ENCODE data around the gene SLC16A7. TPM values are rescaled to one million over a fixed set of nuclear protein-coding genes. Genes with fewer than 3 reads are reported as not detected.

SLC16A7 gene
- total RNA-seq, 1 donor from 2014 or later: 3.5 TPM

DNA sequence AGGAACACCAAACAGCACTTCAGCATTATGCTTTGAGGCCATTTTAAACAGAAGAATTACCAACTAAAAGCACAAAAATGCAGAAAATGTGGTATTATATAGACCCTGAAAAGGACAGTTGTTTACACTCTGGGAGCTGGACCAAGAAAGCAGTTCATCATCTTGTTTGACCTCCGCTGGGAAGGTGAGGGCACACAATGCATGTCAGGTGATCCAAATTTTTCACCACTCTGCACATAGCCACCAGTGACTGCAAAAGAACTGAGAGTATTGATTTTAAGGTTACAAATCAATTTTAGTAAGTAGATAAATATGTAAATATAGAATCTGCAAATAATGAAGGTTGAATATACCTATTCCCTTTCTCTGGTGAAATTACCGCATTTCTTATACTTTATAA, 119.6 kb downstream of the SLC16A7 start:
- H3K36me3 ChIP-seq (ENCODE audit: control insufficient read depth, insufficient read depth, low read length): no peaks in the 10 kb centered on the region
- no peaks in the 10 kb centered on the region for H3K27me3 ChIP-seq (ENCODE audit: control insufficient read depth, insufficient read depth, low read length)
- no peak for DNase-seq (ENCODE audit: low read depth)
- H3K4me3 ChIP-seq (ENCODE audit: low read depth, low read length): no peak overlapping the region
- TF ChIP-seq, protein P1, sequence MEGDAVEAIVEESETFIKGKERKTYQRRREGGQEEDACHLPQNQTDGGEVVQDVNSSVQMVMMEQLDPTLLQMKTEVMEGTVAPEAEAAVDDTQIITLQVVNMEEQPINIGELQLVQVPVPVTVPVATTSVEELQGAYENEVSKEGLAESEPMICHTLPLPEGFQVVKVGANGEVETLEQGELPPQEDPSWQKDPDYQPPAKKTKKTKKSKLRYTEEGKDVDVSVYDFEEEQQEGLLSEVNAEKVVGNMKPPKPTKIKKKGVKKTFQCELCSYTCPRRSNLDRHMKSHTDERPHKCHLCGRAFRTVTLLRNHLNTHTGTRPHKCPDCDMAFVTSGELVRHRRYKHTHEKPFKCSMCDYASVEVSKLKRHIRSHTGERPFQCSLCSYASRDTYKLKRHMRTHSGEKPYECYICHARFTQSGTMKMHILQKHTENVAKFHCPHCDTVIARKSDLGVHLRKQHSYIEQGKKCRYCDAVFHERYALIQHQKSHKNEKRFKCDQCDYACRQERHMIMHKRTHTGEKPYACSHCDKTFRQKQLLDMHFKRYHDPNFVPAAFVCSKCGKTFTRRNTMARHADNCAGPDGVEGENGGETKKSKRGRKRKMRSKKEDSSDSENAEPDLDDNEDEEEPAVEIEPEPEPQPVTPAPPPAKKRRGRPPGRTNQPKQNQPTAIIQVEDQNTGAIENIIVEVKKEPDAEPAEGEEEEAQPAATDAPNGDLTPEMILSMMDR (IDR thresholded peaks at IDR 0.05; ENCODE audit: insufficient read depth, low read length, poor library complexity, severe bottlenecking): no peak

DNA sequence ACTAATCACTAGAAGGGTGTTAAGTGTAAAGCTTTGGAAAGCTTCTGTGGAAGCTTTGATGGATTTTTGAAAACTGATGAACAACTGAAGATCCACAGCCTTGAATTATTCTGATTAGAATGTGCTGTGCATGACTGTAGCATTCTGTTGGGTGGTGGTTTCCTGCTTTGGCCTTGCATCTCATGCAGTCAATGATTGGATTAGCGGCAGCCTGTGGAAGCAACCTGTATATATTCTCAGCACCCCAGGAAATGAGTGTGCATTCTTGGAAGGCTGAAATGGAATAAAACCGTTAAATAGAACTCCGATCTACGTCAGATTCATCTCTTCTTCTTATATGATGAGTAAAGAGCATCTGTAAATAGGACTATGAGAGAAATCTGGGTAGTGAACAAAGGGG, 120.2 kb downstream of the SLC16A7 start:
- no peaks in the 10 kb centered on the region for H3K36me3 ChIP-seq (ENCODE audit: control insufficient read depth, insufficient read depth, low read length)
- no peak overlapping the region for H3K4me3 ChIP-seq (ENCODE audit: low read depth, low read length)
- no peak for DNase-seq (ENCODE audit: low read depth)
- TF ChIP-seq, protein P1 (IDR thresholded peaks at IDR 0.05; ENCODE audit: insufficient read depth, low read length, poor library complexity, severe bottlenecking): no peak
- H3K27me3 ChIP-seq (ENCODE audit: control insufficient read depth, insufficient read depth, low read length): no peaks in the 10 kb centered on the region

DNA sequence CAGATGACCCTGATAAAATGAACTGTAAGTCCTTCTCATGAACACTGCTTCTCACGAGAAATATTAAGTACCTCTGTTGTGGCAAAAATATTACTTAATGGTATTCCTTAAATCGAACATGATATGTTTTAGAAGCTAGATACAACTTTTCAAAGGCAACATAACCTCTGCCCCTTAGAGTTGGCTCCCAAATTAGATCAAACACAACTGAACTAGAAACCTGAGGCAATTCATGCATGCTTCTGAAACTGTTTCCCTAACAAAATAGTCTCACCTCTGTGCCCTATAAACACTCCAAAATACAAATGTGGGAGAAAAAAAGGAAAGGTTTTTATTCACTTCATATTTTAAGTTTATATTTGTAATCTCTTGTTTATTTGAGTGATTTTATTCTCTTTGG, 121.6 kb downstream of the SLC16A7 start:
- H3K4me3 ChIP-seq (ENCODE audit: low read depth, low read length): no peak overlapping the region
- H3K27me3 ChIP-seq (ENCODE audit: control insufficient read depth, insufficient read depth, low read length): no peaks in the 10 kb centered on the region
- no peak for DNase-seq (ENCODE audit: low read depth)
- no peaks in the 10 kb centered on the region for H3K36me3 ChIP-seq (ENCODE audit: control insufficient read depth, insufficient read depth, low read length)
- TF ChIP-seq, protein P1 (IDR thresholded peaks at IDR 0.05; ENCODE audit: insufficient read depth, low read length, poor library complexity, severe bottlenecking): no peak

DNA sequence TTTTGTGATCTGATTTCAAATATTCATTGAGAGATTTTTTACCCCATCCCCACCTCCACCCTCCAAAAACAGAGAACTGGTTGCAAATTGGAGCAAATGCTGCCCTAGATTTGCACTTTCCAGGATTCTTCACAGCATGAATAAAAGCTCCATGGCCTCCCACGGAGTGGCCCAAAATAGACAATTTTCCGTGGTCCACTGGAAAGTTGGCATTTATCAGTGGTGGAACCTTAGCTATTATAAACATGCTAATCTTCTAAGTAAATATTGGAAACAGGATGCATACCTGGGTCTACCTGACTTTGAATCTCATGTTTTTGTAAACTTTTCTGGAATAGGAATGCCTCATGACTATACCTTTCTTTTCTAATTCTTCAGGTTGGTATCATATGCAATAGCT, 123.9 kb downstream of the SLC16A7 start:
- no peak overlapping the region for H3K4me3 ChIP-seq (ENCODE audit: low read depth, low read length)
- TF ChIP-seq, protein P1 (IDR thresholded peaks at IDR 0.05; ENCODE audit: insufficient read depth, low read length, poor library complexity, severe bottlenecking): no peak
- no peak for DNase-seq (ENCODE audit: low read depth)
- H3K27me3 ChIP-seq (ENCODE audit: control insufficient read depth, insufficient read depth, low read length): no peaks in the 10 kb centered on the region
- no peaks in the 10 kb centered on the region for H3K36me3 ChIP-seq (ENCODE audit: control insufficient read depth, insufficient read depth, low read length)

DNA sequence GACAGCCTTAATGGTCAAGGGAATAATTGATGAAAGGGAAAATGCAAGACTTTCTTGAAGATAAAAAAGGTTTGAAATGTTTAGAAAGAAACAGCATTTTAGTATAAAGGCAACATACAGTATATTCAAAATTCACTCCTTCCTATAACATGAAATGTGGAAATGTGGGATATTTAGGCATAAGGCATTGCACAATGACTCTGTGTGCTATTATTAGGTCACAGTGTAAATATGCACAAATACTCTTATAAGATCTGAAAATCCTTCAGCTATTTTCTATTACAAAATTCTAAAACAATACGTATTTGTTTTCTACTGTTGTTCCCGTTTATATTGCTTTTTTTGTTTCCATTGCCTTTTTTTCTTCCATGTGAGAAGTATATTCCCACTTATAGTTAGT, 127.7 kb downstream of the SLC16A7 start:
- H3K4me3 ChIP-seq (ENCODE audit: low read depth, low read length): no peak overlapping the region

More for the DNA sequence above, 127.7 kb downstream of the SLC16A7 start:
- no peaks in the 10 kb centered on the region for H3K36me3 ChIP-seq (ENCODE audit: control insufficient read depth, insufficient read depth, low read length)
- DNase-seq (ENCODE audit: low read depth): no peak
- TF ChIP-seq, protein P1 (IDR thresholded peaks at IDR 0.05; ENCODE audit: insufficient read depth, low read length, poor library complexity, severe bottlenecking): no peak
- no peaks in the 10 kb centered on the region for H3K27me3 ChIP-seq (ENCODE audit: control insufficient read depth, insufficient read depth, low read length)
